ENCODE measurements around the gene TWF2.

TWF2 gene

DNA sequence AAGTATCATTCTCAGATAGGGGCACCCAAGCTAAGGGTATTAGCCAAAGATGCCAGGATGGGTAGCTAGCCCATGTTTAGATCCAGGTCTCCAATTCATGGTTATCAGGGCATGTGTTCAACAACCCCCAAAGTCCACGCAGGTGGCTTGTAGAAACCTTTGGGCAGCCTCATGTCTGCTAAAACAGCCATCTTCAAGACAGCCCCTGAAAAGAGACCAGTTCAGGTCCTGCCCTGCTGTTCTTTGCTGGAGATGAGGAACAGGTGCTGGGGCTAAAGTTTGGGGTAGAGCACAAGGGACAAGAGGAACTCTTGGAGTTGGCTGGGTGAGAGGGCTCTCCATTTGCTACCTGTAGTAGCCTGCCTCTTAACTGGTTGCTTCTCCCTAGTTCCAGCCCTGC lies 11.2 kb upstream of the TWF2 start:
- Histone ChIP-seq H3K9ac (ENCODE audit: low read length) (no peak overlapping the region), H2AFZ (ENCODE audit: low read length) (no peak overlapping the region), H3K27me3 (ENCODE audit: insufficient read depth, low read length) (no peaks in the 10 kb centered on the region), H3K4me3 (ENCODE audit: low read depth, low read length, poor library complexity, severe bottlenecking) (no peak overlapping the region), H3K27ac (ENCODE audit: low read depth, low read length, poor library complexity, severe bottlenecking) (no peak overlapping the region), H3K9me3 (ENCODE audit: low read length) (no peaks in the 10 kb centered on the region), H3K79me2 (ENCODE audit: insufficient read depth, low read length) (no peaks in the 10 kb centered on the region), H3K9me2 (ENCODE audit: low read depth, low read length) (no peaks in the 10 kb centered on the region), H3K4me2 (ENCODE audit: low read length) (no peak overlapping the region), H4K20me1 (ENCODE audit: insufficient read depth, low read length) (no peaks in the 10 kb centered on the region), H3K4me1 (ENCODE audit: insufficient read depth, low read length, severe bottlenecking) (peaks cover 34% of the 10 kb centered on the region), H3F3A (ENCODE audit: insufficient read depth, low read length) (no peaks in the 10 kb centered on the region), H3K36me3 (ENCODE audit: insufficient read depth, low read length) (peaks cover 54% of the 10 kb centered on the region)
- TF ChIP-seq, protein P1, sequence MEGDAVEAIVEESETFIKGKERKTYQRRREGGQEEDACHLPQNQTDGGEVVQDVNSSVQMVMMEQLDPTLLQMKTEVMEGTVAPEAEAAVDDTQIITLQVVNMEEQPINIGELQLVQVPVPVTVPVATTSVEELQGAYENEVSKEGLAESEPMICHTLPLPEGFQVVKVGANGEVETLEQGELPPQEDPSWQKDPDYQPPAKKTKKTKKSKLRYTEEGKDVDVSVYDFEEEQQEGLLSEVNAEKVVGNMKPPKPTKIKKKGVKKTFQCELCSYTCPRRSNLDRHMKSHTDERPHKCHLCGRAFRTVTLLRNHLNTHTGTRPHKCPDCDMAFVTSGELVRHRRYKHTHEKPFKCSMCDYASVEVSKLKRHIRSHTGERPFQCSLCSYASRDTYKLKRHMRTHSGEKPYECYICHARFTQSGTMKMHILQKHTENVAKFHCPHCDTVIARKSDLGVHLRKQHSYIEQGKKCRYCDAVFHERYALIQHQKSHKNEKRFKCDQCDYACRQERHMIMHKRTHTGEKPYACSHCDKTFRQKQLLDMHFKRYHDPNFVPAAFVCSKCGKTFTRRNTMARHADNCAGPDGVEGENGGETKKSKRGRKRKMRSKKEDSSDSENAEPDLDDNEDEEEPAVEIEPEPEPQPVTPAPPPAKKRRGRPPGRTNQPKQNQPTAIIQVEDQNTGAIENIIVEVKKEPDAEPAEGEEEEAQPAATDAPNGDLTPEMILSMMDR (IDR thresholded peaks at IDR 0.05; ENCODE audit: low read length) = no peak
- TF ChIP-seq EZH2 (IDR thresholded peaks at IDR 0.05; ENCODE audit: borderline replicate concordance, low read length) = no peak

DNA sequence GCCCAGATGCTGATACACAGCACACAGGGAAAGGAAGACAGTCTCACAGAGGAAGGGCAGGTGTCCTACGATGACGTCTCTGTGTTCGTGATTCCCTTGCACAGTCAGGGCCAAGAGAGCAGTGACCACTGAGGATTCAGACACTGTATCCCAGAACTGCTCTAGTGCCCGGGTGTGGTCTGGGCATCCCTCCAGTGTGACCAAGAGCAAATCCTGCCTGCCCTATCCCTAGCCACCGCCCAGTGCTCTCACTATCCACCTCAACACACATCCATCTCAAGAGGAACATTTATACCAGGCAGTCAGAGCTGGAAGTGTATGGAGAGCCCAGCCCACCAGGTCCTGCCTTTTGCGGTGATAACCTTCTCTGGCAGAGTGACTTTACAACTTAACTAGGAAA lies 10.7 kb upstream of the TWF2 start:
- Histone ChIP-seq H3K27ac (ENCODE audit: low read depth, low read length, poor library complexity, severe bottlenecking) (no peak overlapping the region), H3K4me1 (ENCODE audit: insufficient read depth, low read length, severe bottlenecking) (peaks cover 38% of the 10 kb centered on the region), H4K20me1 (ENCODE audit: insufficient read depth, low read length) (no peaks in the 10 kb centered on the region), H3K9ac (ENCODE audit: low read length) (no peak overlapping the region), H3K36me3 (ENCODE audit: insufficient read depth, low read length) (peaks cover 53% of the 10 kb centered on the region), H3K79me2 (ENCODE audit: insufficient read depth, low read length) (no peaks in the 10 kb centered on the region), H3K4me2 (ENCODE audit: low read length) (no peak overlapping the region), H3F3A (ENCODE audit: insufficient read depth, low read length) (no peaks in the 10 kb centered on the region), H3K9me2 (ENCODE audit: low read depth, low read length) (no peaks in the 10 kb centered on the region), H3K27me3 (ENCODE audit: insufficient read depth, low read length) (no peaks in the 10 kb centered on the region), H2AFZ (ENCODE audit: low read length) (no peak overlapping the region), H3K9me3 (ENCODE audit: low read length) (no peaks in the 10 kb centered on the region), H3K4me3 (ENCODE audit: low read depth, low read length, poor library complexity, severe bottlenecking) (no peak overlapping the region)
- TF ChIP-seq, protein P1 (IDR thresholded peaks at IDR 0.05; ENCODE audit: low read length) = no peak
- TF ChIP-seq EZH2 (IDR thresholded peaks at IDR 0.05; ENCODE audit: borderline replicate concordance, low read length) = no peak

DNA sequence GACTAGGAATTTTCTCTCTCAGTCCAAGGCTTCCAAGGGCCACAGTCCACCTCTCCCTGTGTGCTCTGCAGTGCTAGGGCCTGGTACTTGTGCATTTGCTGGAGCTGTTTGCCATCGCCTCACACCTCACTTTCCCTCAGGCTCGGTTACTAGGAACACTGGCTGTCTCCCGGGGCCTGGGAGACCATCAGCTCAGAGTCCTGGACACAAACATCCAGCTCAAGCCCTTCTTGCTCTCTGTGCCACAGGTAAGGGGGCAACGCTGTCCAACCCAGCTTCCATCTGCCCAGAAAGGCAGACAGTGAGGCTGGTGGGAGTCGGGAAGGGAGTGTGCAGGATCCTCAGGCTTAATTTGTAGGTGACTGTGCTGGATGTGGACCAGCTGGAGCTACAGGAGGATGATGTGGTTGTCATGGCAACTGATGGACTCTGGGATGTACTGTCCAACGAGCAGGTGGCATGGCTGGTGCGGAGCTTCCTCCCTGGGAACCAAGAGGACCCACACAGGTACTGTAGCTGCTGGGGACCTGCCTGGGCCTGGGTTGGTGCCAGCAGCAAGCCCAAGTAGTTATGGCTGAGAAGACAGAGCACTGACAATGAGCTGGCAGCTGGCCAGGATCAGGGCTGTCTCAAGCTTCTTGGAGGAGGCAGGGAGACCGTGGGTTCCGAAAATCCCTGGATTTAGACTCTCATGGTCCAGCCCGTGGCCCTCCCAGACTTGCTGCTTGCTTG lies 10.0 kb upstream of the TWF2 start:
- no peaks in the 10 kb centered on the region for H4K20me1 ChIP-seq (ENCODE audit: insufficient read depth, low read length)
- no peak overlapping the region for H2AFZ ChIP-seq (ENCODE audit: low read length)
- H3K27ac ChIP-seq (ENCODE audit: low read depth, low read length, poor library complexity, severe bottlenecking) = no peak overlapping the region
- no peaks in the 10 kb centered on the region for H3F3A ChIP-seq (ENCODE audit: insufficient read depth, low read length)
- H3K27me3 ChIP-seq (ENCODE audit: insufficient read depth, low read length) = no peaks in the 10 kb centered on the region
- no peaks in the 10 kb centered on the region for H3K79me2 ChIP-seq (ENCODE audit: insufficient read depth, low read length)
- H3K9me3 ChIP-seq (ENCODE audit: low read length) = no peaks in the 10 kb centered on the region
- TF ChIP-seq EZH2 (IDR thresholded peaks at IDR 0.05; ENCODE audit: borderline replicate concordance, low read length) = no peak
- TF ChIP-seq, protein P1 (IDR thresholded peaks at IDR 0.05; ENCODE audit: low read length) = no peak
- peaks cover 38% of the 10 kb centered on the region for H3K4me1 ChIP-seq (ENCODE audit: insufficient read depth, low read length, severe bottlenecking)
- no peaks in the 10 kb centered on the region for H3K9me2 ChIP-seq (ENCODE audit: low read depth, low read length)
- no peak overlapping the region for H3K9ac ChIP-seq (ENCODE audit: low read length)
- H3K4me3 ChIP-seq (ENCODE audit: low read depth, low read length, poor library complexity, severe bottlenecking) = no peak overlapping the region
- H3K36me3 ChIP-seq (ENCODE audit: insufficient read depth, low read length) = peaks cover 46% of the 10 kb centered on the region
- H3K4me2 ChIP-seq (ENCODE audit: low read length) = no peak overlapping the region

Measured in OCI-LY1 (cell line).